NCI-H2196 treated with DMSO at 0.1 percent for 48 hours (cell line): ENCODE data around the gene KYAT1.
A peak's percentile ranks its signal among the peaks of the same experiment; 100 is the strongest.
"Not testable (repeated sequence)": the region's sequence is repeated elsewhere in the genome, so short reads cannot be mapped to it uniquely, and the experiment has no call there.

Experiments
- DNase-seq: peaks from one replicate; lab custom pipeline; 2025; ENCODE audit not compliant: unreplicated experiment; lab: John Stamatoyannopoulos, UW

Gene KYAT1

DNA sequence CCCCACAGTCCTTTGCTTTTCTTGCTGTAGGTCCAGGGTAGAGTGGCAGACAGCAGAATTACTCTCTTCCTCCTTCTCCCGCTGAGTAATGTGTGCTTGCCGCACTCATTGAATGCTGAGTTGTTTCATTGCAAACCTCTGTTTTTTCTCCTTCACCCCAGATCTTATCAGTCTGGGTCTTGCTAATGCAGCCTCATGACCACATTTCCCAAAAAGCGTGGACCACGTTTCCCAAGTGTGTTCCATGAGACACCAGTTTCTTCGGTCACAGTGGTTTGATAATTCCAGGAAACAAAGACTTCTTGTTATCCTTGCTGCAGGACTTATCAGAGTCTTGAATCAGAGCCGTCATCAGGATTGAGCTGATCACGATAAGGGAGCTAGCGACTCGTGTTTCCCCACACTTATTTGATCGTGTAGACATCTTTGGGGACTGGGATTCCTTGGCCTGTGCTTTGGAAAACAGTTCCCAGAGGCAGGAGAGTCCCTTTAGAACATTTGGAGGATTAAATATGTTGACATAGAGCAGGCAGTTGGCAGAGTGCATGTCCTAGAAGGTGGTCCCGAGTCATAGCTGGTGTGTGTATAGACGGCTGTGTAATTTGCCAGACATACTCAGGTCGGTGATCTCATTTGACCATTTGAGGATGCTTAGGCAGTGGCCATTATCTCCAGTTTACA, 4.6 kb upstream of the KYAT1 start:
- no peak for DNase-seq

GRCh38 chr9:128885798-128886197, 4.0 kb upstream of the KYAT1 start:
- DNase-seq = no peak

- DNase-seq = no peak
These were observed 3.6 kb upstream of the KYAT1 start for GRCh38 chr9:128885376-128885775.

- DNase-seq = no peak
These were observed 2.4 kb upstream of the KYAT1 start for GRCh38 chr9:128884164-128884563.

DNA sequence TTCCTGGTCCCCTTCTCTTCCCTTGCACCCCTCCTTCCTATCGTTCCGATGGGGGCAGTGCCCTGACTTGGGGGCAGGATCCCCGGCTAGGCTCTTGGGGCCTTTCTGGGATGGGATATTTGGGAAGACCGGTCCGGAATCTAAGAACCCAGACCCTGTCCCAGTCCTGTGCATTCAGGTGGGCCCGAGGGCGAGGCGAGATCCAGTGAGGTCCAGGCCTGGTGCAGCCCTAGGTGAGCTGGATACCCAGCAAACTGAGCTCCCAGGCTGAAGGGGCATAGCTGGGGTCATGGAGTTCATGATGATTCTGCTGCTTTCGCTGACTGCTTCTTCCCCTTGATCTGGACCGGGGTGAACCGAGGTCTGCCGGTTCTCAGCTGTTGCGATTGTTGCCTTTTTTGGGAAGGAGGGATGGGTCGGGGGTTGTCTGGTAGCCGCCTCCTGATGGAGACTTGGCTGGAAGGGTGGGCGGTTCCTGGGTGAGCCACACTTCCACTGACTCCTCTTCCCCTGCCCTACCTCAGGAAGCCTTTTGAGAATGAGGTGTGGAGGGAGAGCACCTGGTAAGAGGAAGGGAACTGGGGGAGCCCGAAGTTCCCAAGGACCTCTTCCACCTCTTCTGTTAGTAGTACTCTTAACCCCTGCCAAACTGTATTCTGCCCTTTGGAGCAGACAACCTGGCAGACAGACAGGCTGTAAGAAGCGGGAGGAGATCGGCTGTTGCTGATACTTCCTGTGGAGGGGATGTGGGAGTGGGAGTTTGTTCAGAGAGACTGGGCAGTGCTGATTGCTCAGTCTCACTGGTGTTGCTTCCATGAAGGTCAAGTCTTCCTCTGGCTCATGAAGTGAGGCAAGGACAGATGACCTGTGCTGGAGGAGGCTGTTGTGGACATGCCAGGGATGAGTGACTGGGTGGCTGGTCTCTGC, 1.2 kb upstream of the KYAT1 start:
- no peak for DNase-seq

DNA sequence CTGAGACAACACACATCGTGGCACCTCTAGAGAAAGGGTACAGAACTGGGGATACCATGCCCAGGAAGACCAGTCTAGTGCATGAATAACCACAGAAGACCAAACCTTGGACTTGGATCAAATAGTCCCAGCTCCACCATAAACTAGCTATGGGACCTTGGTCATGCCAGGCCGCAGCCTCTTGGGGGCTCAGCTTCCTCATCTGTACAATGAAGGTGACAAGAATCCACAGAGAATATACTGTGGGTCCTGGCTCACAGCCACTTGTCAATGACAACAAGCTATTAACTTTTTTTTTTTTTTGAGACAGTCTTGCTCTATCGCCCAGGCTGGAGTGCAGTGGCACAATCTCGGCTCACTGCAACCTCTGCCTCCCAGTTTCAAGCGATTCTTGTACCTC, 3.9 kb downstream of the KYAT1 start:
- no peak for DNase-seq

- not testable (repeated sequence) for DNase-seq
These were observed 10.8 kb downstream of the KYAT1 start for GRCh38 chr9:128870941-128871265.

GRCh38 chr9:128870128-128870940, 11.4 kb downstream of the KYAT1 start:
- DNase-seq = no peak

GRCh38 chr9:128863647-128864046, 18.1 kb downstream of the KYAT1 start:
- peak; percentile 35 for DNase-seq

DNA sequence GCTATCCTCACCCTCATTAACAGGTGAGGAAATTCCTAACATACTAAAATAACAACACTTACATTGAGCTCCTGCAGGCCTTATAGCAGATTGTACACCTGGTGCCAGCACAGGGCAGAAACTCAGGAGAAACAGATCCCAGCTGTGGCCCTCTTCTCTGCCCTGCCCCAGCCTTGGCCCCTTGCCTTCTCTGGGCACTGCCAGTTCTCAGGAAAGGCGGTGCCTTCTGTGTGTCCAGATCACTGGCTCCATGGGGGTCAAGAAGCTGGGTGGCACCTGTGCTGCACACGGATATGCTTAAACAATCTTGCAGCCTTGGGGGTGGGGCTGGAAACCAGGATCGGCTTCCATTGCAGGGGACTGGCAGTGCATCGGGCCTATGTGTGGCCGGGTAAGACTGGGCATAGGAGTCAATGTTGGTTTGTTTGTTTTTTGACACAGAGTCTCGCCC, 19.3 kb downstream of the KYAT1 start:
- DNase-seq = peak; percentile 62

GRCh38 chr9:128861501-128861900, 20.2 kb downstream of the KYAT1 start:
- no peak for DNase-seq

DNA sequence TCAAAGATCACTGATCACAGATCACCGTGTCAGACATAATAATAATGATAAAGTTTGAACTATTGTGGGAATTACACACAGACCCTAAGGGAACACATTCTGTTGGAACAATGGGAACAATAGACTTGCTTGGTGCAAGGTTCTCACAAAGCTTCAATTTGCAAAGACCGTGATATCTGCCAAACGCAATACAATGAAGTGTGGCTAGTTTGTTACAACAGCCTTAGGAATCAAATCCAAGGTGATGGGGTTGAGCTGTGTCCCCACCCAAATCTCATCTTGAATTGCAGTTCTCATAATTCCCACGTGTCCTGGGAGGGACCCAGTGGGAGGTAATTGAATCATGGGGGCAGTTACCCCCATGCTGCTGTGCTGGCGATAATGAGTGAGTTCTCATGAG, 20.8 kb downstream of the KYAT1 start:
- no peak for DNase-seq

DNA sequence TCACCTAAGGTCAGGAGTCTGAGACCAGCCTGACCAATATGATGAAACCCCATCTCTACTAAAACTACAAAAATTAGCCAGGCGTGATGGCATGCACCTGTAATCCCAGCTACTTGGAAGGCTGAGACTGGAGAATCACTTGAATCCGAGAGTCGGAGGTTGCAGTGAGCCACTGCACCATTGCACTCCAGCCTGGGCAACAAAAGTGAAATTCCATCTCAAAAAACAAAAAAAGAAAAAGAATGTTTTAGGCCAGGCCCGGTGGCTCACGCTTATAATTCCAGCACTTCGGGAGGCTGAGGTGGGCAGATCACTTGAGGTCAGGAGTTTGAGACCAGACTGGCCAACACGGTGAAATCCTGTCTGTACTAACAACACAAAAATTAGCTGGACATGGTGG, 23.3 kb downstream of the KYAT1 start:
- DNase-seq = not testable (repeated sequence)

DNA sequence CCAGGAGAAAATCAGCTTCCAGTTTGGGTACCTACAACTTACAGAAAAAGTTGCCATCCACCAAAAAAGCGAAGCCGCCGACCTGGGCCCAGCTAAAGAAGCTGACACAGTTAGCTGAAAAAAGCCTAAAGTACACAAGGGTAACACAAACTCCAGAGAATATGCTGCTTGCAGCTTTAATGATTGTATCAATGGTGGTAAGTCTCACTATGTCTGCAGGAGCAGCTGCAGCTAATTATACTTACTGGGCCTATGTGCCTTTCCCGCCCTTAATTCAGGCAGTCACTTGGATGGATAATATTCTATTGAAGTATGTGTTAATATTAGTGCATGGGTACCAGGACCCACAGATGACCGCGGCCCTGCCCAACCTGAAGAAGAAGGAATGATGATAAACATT, 27.3 kb downstream of the KYAT1 start:
- DNase-seq = not testable (repeated sequence)

DNA sequence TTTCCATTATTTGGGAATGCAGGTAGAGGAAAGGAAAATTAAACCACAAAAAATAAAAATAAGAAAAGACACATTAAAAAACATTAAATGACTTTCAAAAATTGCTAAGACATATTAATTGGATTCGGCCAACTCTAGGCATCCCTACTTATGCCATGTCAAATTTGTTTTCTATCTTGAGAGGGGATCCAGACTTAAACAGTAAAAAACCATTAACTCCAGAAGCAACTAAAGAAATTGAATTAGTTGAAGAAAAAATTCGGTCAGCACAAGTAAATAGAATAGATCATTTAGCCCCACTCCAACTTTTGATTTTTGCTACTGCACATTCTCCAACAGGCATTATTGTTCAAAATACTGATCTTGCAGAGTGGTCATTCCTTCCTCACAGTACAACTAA, 29.1 kb downstream of the KYAT1 start:
- DNase-seq = not testable (repeated sequence)

DNA sequence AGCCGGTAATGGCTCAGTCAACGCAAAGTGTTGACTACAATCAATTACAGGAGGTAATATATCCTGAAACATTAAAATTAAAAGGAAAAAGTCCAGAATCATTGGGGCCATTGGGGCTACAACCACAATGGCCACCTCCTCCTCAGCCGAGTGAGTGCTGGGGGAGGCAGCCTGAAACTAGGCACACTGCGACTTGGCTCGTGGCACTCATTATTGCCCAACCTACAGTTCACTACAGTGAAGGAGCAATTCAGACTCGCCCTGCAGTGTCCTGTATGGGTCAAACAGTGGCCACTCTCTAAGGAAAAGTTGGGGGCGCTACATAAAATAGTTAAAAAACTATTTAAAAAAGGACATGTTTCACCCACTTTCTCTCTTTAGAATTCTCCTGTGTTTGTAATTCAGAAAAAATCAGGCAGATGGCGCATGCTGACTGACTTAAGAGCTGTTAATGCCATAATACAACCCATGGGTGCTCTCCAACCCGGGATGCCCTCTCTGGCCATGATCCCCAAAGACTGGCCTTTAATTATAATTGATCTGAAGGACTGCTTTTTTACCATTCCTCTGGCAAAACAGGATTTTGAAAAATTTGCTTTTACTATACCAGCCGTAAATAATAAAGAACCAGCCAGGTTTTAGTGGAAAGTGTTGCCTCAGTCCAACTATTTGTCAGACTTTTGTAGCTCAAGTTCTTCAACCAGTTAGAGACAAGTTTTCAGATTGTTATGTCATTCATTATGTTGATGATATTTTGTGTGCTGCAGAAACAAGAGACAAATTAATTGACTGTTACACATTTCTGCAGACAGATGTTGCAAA, 29.8 kb downstream of the KYAT1 start:
- DNase-seq = not testable (repeated sequence)

GRCh38 chr9:128851024-128851423, 30.7 kb downstream of the KYAT1 start:
- DNase-seq = not testable (repeated sequence)

DNA sequence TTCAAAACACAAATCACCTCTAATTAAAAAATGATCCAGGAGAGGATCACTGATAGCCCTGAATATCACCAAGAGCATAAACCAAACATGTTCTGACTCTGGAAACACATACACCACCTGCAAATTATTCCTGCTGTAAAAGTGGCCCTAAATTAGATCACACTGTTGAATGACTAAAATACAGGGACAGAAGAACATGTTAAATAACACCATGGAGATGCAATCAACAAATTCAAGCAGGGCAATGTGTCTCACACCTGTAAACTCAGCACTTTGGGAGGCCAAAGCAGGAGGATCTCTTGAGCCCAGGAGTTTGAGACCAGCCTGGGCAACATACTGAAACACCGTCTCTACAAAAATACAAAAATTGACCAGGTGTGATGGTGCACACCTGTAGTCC, 33.9 kb downstream of the KYAT1 start:
- no peak for DNase-seq

GRCh38 chr9:128846680-128847030, 35.1 kb downstream of the KYAT1 start:
- DNase-seq = no peak

- DNase-seq = peak; percentile 90
These were observed 36.4 kb downstream of the KYAT1 start for GRCh38 chr9:128845186-128845931.
